Epithelial cell of prostate (primary cell): Measurements from ENCODE around the gene DNAH6.

Experiments used
- DNase-seq: peaks from one replicate; pipeline ENCODE4 v3.0.0-alpha.2; 2011; ENCODE audit warnings: low read depth, low spot score
- H3K27ac ChIP-seq: fragments of 450-650 bp; 2 replicates; pipeline ENCODE4 v1.5.1; 2017; ENCODE audit warnings: mild to moderate bottlenecking

The DNAH6 gene

GRCh38 chr2:84676295-84676694 lies 160.0 kb downstream of the DNAH6 start:
- H3K27ac ChIP-seq = no peak overlapping the region
- DNase-seq = no peak

GRCh38 chr2:84678214-84678613 lies 161.9 kb downstream of the DNAH6 start:
- H3K27ac ChIP-seq = no peak overlapping the region
- DNase-seq = no peak

GRCh38 chr2:84686783-84687476 lies 170.6 kb downstream of the DNAH6 start:
- H3K27ac ChIP-seq = no peak overlapping the region
- no peak for DNase-seq

GRCh38 chr2:84687498-84688149 lies 171.3 kb downstream of the DNAH6 start:
- no peak overlapping the region for H3K27ac ChIP-seq
- DNase-seq = no peak

- no peak for DNase-seq
- H3K27ac ChIP-seq = no peak overlapping the region
These were observed 173.9 kb downstream of the DNAH6 start for GRCh38 chr2:84690225-84690624.

- H3K27ac ChIP-seq = no peak overlapping the region
- DNase-seq = no peak
These were observed 177.9 kb downstream of the DNAH6 start for GRCh38 chr2:84694088-84694622.

- H3K27ac ChIP-seq = no peak overlapping the region
- no peak for DNase-seq
These were observed 181.6 kb downstream of the DNAH6 start for GRCh38 chr2:84697895-84698294.

- no peak for DNase-seq
These were observed 183.7 kb downstream of the DNAH6 start for GRCh38 chr2:84700006-84700405.

GRCh38 chr2:84701880-84702279 lies 185.6 kb downstream of the DNAH6 start:
- H3K27ac ChIP-seq = no peak overlapping the region
- DNase-seq = peak; percentile 26

More at GRCh38 chr2:84700006-84700405, 183.7 kb downstream of the DNAH6 start:
- no peak overlapping the region for H3K27ac ChIP-seq

- no peak for DNase-seq
- no peak overlapping the region for H3K27ac ChIP-seq
These were observed 186.6 kb downstream of the DNAH6 start for GRCh38 chr2:84702941-84703340.

- DNase-seq = no peak
- H3K27ac ChIP-seq = no peak overlapping the region
These were observed 187.5 kb downstream of the DNAH6 start for GRCh38 chr2:84703831-84704230.

GRCh38 chr2:84704505-84705244 lies 188.4 kb downstream of the DNAH6 start:
- DNase-seq = no peak
- H3K27ac ChIP-seq = no peak overlapping the region

GRCh38 chr2:84705858-84706257 lies 189.6 kb downstream of the DNAH6 start:
- no peak overlapping the region for H3K27ac ChIP-seq
- no peak for DNase-seq

GRCh38 chr2:84708442-84708841 lies 192.1 kb downstream of the DNAH6 start:
- no peak for DNase-seq
- H3K27ac ChIP-seq = no peak overlapping the region

GRCh38 chr2:84711651-84712050 lies 195.4 kb downstream of the DNAH6 start:
- H3K27ac ChIP-seq = no peak overlapping the region
- no peak for DNase-seq

GRCh38 chr2:84713441-84713840 lies 197.1 kb downstream of the DNAH6 start:
- no peak overlapping the region for H3K27ac ChIP-seq
- DNase-seq = no peak

GRCh38 chr2:84716564-84716963 lies 200.3 kb downstream of the DNAH6 start:
- H3K27ac ChIP-seq = no peak overlapping the region
- DNase-seq = no peak

GRCh38 chr2:84717302-84717701 lies 201.0 kb downstream of the DNAH6 start:
- no peak overlapping the region for H3K27ac ChIP-seq
- no peak for DNase-seq

GRCh38 chr2:84719434-84719833 lies 203.1 kb downstream of the DNAH6 start:
- DNase-seq = no peak
- no peak overlapping the region for H3K27ac ChIP-seq

GRCh38 chr2:84723831-84724230 lies 207.5 kb downstream of the DNAH6 start:
- H3K27ac ChIP-seq = no peak overlapping the region
- no peak for DNase-seq

- no peak overlapping the region for H3K27ac ChIP-seq
- no peak for DNase-seq
These were observed 209.4 kb downstream of the DNAH6 start for GRCh38 chr2:84725717-84726116.
